HG02642 (cell line): Measurements from ENCODE around the gene SSTR3.
"Not testable (repeated sequence)": the region's sequence is repeated elsewhere in the genome, so short reads cannot be mapped to it uniquely, and the experiment has no call there.

Experiments used
- ATAC-seq: cut with Tn5 transposase; IDR thresholded peaks from one replicate; pipeline ENCODE4 v1.9.1; 2021; ENCODE audit warnings: mild to moderate bottlenecking; ENCODE audit not compliant: unreplicated experiment, poor library complexity

SSTR3 gene

DNA sequence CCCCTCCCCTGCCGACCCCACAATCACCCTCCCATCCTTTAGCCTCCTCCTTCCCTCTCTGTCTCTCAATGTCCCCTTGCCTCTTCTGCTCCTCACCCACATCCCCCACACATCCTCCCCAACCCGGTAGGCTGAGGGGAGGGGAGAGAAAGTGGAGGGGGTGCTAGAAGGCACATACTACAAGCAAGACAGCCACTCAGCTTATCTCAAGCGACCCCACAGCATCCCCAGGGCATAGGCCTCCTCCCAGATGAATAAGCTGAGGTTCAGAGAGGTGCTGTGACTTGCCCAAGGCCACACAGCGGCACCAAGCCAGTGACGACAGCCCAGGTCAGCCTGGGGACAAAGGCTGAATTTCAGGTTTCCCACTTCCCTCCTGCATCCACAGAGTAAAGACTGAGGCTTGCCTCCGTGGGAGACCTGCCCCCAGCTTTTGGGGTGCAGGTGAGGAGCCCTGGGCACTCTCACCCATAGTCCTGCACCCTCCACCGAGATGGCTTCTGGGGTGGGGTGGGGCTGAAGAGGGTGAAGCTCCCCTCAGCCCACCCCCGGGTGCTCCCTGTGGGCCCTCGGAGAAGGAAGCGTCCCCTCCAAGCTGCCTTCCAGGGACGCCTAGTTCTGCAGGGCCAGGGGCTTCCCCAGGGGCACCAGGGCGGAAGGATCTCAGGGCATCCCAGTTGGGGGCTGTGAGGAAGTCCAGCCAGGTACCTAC is 31.3 kb upstream of the SSTR3 start:
- ATAC-seq: peak; percentile 17

DNA sequence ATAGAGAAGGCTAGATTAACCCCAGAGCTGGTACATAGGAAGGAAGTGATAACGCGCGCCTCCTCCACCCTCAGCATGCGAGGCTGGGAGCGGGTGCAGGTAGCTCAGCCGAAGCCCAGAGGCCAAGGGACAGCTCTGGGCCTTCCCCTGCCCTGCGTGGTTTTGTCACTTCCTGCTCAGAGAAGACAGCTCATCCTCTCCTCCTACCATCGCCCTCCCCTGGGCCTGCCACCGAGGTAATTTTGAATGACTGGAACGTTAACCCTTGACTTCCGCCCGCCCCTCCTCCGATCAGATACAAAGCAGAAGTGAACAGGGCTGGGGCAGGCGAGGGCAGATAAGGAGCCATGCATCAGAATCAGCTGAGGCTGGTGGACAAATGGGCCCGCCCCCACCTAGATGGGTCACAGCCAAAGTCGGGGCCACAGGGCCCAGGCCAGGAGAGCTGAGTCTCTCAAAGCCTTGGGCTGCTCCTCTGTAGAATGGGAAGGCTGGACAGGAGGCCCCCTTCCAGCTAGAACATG is 30.2 kb upstream of the SSTR3 start:
- ATAC-seq: peak; percentile 62

DNA sequence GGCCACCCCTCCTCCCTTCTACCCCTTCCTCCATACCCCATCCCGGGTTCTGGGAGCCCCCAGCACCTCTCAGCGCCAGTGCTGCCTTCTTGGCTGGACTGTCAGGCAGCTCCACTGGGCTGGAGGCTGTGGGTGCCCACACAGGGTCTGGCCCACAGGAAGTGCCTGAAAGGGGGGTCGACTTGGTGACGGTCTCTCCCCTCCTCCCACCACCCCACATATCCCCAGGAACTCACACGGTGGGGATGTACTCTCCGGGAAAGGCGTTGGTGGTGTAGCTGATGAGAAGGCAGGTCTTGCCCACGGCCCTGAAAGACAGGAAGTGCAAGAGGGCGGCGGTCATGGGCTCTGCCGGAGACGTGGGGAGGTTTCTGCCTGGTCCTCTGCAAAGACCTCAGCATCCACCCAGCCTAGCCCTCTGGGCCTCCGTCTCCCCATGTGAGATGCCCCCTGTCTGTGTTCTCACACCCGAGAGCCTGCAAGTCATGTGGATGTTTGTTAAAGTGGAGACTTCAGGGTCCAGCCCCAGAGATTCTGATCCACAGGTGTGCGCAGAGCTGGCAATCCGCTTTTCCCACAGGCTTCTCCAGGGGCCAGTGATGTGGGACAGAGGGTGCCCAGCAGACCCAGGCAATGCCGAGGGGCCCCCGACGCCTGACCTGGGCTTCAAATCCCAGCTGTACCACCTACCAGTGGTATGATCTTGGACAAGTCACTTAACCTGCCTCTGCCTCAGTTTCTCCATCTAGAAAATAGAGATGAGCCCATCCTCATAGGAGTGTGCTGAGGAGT is 29.3 kb upstream of the SSTR3 start:
- ATAC-seq: no peak

DNA sequence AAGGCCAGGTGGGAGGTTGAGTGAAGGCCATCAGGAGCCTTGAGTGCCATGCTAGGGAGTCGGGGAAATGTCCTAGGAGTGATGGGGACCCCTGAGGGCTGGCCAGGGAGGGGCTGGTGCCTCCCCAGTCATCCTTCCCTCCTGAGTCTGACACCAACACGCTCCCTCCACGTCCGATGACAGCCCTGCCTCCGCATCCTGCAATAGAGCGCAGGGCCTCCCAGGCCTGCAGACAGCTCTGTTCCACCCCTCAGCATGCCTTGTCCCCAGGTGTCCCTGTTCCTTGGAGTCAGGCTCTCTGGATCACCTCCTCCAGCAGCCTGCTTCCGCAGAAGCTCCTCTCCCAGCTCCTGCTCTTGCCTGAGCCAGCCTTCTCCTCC is 28.7 kb upstream of the SSTR3 start:
- no peak for ATAC-seq

DNA sequence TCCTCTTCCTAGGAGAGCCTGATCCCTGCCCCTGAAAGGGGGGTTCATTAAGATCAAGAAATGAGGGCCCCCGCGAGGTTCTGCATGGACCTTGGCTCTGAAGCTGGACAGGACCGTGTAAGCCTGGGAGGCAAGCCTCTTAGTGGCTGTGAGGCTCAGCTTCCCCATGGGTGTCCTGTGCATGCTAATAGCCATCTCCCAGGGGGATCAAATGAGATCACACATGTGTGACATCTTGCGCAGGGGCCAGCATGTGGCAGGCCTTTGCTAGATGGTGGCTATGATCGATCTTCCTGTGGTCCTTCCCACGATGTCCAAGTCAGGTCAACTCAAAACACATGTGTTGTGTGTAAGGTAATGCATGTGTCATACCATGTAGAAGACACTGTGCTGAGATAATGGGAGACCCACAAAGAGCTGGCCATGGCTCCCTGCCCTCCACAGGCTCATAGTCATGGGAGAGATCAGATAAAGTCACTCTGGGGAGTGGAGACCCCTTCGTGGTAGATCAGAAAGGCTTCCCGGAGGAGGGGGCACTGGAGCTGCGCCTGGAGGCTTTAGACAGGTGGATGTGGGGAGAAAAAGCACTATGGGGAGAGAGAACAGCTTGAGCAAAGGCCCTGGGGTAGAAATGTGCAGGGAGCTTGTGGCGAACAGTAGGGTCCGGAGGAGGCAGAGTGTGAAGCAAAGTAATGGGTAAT is 28.1 kb upstream of the SSTR3 start:
- no peak for ATAC-seq

DNA sequence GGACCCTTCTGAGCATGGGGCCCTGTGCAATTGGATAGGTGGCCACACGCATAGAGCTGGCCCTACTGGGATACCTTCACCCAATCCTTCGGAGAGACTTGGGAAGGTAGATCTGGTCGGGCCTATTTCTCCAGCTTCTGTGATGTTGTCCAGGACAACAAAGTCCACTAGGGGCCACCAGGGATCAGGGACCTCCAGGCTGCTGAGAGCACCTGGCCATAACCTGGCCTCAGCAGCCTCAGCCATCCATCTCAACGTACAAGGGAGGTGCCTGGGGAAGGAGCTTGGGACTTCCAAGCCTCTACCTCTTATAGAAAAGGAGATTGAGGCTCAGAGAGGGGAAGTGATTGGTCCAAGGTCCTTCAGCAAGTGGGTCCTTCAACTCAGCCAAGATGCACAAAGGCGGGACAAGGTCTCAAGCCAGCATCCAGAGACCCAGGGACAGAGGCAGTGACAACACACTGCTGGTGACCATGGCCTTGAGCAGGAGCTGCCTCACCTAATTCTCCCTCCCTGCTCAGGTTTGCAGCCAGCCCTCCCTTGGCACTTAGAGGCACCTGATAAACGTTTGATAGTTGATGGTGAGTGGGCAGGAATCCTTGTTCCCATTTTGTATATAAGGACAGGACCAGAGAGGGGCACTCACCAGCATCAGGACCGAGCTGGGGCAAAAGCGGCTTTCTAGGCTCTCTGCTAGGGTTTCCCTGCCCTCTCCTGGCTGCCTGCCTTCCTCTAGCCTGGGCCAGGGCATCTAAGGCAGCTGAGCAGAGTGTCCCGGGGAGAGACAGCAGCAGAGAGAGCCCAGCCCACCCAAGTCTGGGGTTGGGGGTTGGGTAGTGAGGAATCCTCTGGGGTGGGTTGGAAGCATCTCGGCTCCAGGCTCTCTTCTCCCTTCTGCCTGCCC is 27.3 kb upstream of the SSTR3 start:
- no peak for ATAC-seq

DNA sequence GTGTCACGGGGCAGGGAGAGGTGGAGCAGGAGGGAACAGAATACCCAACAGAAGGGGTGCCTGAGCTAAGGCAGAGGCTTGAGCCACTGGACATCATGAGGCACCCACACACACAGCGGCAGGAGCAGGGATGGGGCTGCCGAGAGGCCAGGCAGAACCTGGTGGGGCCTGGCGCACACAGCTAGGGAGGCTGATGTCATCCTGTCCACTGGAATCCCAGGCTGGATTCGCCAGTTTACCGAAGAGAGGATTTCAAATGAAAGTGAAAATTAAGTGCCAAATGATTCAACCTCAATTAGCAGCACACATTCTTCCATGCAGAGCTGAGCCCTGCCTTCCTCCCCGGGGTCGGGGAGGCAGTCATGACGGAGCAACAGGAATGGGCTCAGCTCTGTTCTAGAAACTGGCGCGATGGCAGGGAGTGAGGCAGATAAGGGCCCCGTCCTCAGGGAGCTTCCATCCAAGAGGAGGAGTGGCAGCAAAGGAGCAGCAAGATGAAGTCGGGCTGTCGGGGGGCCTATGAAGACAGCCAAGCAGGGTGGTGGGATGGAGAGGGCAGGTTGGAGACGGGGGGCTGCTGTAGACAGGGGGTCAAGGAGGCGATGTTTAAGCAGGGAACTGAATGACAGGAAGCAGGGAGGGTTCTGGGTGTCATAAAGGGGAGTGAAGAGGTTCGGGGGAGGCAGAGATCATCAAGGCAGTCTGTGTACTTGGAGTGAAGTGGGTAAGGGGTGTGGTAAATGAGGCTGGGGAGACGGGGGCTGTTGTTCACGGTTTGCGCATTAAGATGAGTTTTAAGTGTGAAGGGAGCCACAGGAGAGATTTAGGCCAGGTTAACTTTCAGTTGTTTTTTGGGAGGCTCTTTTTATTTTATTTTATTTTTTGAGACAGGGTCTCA is 25.3 kb upstream of the SSTR3 start:
- ATAC-seq: no peak

DNA sequence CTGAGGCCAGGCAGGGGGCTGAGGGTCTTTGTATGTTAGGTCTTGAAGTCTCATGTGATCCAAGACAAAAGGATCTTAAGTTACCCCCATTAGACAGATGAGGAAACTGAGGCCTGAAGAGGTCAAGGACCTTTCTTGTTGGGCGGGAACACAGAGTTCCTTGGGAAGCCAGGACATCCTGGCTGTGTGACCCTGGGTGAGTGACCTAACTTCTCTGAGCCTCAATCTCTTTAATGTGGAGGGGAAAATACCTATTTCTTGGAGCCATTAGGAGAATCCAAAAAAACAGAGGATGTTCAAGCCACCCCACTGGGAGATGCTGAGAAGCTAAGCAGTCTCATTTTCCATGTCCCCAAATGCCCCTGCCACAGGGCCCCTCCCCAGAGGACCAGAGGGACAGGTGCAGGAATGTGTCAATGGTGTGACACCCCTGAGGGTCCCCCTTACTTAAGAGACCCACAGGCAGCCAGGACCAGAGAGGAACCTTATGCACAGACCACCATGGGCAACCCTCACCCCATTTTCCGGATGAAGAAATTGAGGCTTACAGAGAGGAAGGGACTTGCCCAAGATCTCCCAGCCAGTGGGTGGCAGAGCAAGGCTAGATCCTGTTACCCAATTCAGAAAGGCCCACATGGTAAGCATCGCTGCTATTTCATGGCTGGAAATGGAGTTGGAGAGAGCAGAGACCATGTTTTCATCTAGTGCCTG is 23.8 kb upstream of the SSTR3 start:
- ATAC-seq: no peak

DNA sequence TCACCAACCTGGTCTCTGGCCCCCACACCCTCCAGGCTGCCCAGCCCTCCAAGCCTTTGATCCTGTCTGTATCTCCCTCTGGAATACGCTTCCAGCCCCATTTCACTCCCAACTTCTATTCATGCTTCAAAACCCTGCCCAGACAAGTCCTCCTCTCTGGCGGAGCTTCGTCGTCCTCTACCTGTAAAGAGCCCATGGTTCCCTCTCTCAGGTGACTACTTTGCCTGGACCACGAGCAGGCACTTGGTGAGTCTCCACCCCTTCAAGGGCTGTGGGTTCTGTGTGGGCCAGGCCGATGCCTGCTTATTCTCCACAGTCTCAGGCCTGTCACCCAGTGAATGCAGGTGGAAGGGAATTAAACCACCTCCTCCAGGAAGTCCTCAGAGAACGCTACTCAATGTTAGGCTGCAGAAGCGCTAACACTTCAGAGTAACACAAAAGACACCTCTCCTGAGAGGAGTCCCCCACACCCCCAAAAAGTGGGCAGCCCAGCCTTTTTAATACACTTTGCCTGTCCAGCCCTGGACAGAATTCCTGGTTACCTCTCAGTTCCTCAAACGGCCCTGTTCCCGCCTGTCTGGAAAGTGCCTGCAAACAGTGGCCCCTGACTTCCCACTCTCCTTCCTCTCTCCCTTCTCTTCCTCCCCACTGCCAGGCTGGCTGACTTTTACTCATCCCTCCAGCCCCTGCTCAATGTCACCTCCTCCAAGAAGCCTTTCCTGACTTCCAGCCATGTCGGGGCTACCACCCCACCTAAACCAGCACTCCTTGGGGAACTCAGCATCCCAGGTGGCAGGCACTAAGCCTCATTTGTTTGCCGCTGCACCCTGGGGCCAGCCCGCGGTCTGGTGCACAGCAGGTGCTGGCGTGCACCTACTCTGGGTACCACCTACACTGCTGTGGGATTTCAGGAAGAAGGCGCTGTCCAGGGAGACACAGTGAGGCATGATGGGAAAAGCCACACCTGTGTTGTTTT is 22.7 kb upstream of the SSTR3 start:
- ATAC-seq: no peak

DNA sequence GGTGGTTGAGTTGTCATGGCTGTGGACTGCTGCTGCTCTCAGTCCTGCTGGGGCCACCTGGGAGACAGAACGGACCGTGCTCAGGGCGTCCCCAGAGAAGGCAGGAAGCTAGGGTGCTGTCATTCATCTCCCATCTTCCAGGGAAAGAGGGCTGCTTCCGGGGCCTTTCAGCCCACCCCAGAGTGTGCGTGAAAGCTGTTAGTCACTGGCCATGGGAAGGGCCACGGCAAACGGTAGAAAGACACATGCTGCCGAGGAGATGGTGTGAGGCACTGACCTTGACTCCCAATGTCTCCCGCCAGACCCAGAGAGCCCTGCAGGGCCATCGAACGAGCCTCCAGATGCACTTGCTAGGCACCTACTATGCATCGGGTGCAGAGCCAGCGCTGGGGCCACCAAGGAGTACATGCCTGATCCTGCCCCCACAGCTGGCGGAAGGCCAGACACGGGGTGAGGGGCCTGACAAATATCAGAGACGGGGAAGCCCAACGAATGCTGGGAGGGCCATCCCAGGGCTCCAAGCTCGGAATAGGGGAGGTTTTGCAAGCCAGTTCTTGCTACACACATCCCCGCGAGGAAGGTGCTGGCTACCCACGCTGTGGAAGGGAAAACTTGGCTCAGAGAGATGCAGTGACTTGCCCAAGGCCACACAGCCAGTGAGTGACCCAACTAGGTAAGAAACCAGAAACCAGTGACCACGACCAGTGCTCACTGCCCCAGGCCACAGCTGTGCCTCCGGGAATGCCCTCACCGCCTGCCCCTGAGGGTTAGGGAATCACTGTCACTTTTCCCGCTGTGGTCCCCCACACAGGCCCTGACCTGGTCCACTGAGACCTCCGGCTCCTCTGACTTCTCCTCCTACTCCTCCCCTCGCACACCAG is 21.7 kb upstream of the SSTR3 start:
- no peak for ATAC-seq

DNA sequence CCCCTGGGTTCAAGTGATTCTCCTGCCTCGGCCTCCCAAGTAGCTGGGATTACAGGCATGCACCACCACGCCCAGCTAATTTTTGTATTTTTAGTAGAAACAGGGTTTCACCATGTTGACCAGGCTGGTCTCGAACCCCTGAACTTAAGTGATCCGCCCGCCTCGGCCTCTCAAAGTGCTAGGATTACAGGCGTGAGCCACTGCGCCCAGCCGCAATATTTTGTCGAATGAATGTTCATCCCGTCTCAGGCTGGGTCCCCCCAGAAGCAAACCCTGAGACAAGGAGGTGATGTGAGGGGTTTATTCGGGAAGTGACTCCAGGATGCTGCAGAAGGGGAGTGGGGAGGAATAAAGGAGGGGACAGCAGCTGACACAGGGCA is 21.1 kb upstream of the SSTR3 start:
- not testable (repeated sequence) for ATAC-seq

DNA sequence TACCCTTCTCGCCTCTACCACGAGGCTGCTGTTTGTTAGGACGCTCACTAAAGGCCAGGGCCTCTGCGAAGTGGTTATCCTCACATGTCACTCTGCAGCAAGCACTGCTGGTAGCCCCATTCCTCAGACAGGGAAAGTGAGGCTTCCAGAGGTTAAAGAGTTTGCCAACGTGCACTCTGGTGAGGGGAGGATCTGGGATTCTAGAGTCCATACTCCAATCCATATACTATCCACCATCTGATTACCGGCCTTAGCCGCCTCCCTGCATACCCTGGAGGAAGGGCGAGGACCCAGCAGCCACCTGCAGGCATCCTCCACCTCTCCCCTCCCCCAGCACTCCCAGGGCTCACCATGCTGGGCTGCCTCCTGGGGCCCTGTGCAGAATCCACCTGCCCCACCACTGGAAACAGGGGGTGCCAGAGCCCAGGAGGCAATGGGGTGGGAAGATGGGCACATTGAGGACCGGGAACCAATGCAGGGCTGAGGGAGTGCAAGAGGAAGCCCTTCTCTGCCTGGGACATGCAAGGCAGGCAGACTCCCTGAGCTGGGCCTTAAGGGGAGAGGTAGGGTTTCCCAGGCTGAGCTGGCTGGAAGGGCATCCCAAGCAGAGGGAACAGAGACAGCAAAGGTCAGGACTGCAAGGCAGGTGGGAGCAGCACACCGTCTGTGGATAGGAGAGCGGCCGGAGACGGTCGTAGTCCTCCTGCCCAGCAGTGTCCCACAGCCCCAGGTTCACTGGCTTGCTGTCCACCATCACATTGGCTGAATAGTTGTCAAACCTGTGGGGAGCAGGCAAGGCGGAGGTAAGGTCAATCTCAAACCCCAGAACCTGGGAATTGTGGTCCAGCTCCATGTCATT is 20.1 kb upstream of the SSTR3 start:
- no peak for ATAC-seq

DNA sequence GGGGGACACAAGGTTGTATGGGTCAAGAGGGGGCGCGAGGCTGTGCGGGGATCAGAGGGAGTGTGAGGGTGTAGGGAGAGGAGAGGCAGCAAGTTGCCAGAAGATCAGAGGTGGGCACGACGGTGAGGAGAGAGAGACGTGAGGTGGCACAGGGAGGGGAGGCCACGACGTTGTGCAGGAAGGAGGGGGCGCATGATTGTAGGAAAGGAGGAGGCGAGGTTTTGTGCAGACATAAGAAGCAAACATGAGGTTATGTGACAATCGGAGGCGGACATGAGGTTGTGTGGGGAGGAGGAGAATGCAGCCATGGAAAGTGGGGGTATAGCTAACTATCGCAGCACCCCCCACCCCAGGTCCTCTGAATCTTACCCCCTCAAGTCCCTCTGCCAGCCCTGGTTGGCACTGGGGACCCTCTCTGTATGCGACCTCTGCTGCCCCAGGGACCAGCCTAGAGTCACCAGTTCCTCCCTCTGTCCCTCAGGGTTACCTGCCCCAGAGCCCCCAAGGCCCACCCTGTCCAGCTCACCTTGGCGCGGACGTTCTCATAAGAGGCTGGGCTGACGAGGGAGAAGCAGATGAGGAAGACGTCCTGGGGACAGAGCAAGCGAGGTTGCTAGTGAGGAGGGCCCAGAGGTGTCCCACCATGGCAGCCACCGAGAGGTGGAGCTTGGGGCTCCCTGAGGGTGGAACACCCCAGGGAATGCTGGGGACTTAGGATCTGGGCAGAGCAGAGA is 19.3 kb upstream of the SSTR3 start:
- ATAC-seq: no peak

DNA sequence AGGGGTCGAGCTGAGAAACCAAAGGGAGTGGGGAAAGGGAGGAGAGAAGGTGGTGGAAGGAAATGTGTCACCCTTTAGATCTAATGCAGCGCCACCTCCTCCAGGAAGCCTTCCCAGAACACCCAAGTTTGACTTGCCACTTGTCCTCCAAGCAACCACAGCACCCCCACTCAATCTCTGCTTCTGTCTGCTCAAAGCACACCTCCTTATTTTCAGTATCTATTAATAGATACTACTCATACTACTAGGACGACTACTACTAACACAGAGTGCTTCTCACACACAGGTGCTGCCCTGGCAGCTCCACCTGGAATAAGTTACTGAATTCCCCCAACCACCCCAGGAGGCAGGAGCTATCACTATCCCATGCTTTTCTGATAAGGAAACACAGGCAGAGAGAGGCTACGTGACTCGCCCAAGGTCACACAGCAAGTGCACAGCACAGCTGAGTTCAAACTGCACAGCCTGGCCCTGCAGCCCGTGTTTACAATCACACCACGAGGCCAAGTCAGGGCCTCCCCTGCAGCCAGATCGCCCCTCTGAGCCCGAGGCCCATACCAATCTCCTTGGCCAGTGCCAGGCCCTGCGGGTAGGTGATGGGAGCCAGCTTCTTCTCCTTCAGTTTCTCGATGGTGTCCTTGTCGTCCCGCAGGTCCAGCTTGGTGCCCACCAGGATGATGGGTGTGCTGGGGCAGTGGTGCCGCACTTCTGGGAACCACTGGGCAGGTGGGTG is 18.6 kb upstream of the SSTR3 start:
- ATAC-seq: no peak
